ENCODE data around the gene NCKAP5.

Gene NCKAP5

DNA sequence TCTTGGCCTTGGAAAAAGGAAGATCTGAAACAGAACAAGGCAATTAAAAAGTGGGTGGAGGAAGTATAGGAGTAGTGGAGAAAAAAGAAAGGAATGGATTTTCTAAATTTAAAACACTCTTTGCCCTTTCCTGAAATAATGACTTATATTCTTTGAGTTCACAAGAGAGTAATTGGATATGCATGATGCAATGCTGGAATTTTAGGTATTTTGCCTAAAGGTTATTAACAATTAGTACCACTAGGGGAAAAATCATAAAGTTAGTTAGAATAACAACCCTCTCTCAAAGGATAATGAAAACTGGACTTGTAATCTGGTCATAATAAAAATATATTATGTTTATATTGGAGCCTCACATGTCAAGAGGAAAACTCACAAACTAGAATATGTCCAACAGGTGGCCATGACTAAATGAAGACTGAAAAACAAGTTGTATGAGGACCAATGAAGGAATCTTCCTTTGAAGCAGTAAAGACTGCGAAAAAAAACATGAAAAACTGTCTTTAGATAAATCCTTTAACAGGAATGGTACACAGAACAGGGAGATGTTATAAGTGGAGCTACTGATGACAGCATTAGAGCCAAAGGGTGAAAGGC is 281.8 kb downstream of the NCKAP5 start:
- TF ChIP-seq, protein P1, sequence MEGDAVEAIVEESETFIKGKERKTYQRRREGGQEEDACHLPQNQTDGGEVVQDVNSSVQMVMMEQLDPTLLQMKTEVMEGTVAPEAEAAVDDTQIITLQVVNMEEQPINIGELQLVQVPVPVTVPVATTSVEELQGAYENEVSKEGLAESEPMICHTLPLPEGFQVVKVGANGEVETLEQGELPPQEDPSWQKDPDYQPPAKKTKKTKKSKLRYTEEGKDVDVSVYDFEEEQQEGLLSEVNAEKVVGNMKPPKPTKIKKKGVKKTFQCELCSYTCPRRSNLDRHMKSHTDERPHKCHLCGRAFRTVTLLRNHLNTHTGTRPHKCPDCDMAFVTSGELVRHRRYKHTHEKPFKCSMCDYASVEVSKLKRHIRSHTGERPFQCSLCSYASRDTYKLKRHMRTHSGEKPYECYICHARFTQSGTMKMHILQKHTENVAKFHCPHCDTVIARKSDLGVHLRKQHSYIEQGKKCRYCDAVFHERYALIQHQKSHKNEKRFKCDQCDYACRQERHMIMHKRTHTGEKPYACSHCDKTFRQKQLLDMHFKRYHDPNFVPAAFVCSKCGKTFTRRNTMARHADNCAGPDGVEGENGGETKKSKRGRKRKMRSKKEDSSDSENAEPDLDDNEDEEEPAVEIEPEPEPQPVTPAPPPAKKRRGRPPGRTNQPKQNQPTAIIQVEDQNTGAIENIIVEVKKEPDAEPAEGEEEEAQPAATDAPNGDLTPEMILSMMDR (IDR thresholded peaks at IDR 0.05; ENCODE audit: control insufficient read depth, insufficient read depth, low read depth, low read length, missing control alignments): peak; percentile 18
- H3K4me3 ChIP-seq (ENCODE audit: control insufficient read depth, low read depth, low read length): no peak overlapping the region
- peak; percentile 77 for DNase-seq (ENCODE audit: low read depth)

DNA sequence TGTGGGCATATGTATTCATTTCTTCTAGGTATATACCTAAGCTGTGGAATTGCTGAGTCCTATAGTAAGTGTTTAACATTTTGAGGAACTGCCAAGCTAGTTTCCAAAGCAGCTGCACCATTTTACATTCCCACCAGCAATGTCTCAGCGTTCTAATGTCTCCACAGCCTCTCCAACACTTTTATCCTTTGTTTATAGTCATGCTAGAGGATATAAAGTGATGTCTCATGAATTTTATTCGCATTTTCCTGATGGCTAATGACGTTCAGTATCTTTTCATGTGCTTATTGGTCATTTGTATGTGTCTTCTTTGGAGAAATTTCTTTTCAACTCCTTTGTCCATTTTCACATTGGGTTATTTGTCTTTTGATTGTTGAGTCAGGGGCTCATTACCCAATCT is 295.2 kb downstream of the NCKAP5 start:
- no peak for DNase-seq (ENCODE audit: low read depth)
- TF ChIP-seq, protein P1 (IDR thresholded peaks at IDR 0.05; ENCODE audit: control insufficient read depth, insufficient read depth, low read depth, low read length, missing control alignments): no peak

DNA sequence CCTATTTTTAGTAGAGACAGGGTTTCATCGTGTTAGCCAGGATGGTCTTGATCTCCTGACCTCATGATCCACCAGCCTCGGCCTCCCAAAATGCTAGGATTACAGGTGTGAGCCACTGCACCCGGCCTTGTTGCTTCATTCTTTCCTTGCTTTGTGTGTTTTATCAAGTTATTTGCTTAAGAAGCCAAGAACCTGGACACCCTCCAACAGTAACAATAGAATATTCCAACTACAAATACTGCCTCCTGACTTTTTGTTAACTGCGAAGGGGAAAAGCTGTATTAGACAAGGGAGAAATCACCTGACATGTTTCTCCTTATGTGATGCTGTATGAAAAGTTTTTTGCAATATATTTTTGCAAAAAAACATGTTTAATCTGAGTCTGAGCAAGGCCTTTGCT is 297.2 kb downstream of the NCKAP5 start:
- no peak for DNase-seq (ENCODE audit: low read depth)
- no peak overlapping the region for H3K4me3 ChIP-seq (ENCODE audit: control insufficient read depth, low read depth, low read length)
- TF ChIP-seq, protein P1 (IDR thresholded peaks at IDR 0.05; ENCODE audit: control insufficient read depth, insufficient read depth, low read depth, low read length, missing control alignments): no peak

More for the DNA sequence above, 295.2 kb downstream of the NCKAP5 start:
- H3K4me3 ChIP-seq (ENCODE audit: control insufficient read depth, low read depth, low read length): no peak overlapping the region

DNA sequence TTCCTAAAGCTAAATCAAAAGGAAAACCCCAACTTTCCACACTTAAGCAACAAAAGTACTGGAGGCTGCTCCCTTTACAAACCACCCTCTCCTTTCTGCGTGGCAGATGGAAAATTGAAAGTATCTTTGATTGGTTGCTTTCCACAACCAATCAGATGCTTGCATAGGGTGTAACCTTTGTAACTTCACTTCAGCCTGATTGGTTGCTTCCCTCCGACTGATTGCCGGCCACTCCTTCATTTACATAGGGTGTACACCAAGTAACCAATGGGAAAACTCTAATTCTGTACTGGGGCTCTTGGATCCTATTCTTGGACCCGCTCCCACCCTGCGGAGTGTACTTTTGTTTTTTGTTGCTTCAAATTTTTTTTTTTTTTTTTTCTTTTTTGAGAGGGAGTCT is 297.7 kb downstream of the NCKAP5 start:
- TF ChIP-seq, protein P1 (IDR thresholded peaks at IDR 0.05; ENCODE audit: control insufficient read depth, insufficient read depth, low read depth, low read length, missing control alignments): no peak
- H3K4me3 ChIP-seq (ENCODE audit: control insufficient read depth, low read depth, low read length): no peak overlapping the region
- DNase-seq (ENCODE audit: low read depth): no peak

DNA sequence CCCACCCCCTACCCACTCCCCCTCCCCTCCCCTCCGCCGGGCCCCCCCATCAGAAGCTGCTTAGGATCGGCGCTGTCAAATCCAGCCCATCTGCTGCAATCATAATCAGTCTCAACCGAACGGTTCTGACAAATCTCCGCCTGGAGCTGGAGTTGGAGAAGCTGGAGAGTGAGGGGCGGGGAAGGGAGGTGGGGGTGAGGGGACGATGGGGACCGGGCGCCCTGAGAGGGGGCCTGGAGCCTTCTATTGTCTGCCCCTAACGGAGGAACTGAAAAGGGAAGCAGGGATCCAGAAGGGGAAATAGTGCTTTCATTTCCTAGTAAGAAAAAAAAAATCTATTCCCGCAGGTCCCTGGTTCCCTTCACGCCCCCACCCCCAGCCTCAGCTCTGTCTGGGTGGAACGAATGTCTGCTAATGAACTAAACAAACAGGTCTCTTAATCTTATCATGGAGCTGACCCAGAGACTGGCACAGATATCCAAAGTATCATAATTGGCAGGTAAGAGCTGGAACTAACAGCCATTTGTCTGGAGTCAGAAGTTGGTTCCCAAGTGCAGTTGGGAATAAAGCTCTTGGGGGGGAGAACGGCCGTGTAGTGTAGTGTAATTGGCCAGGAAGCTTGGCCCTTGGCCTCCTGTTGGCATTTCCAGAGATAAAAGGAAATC is 301.2 kb downstream of the NCKAP5 start:
- peak overlapping the region; percentile 66 for H3K4me3 ChIP-seq (ENCODE audit: control insufficient read depth, low read depth, low read length)
- DNase-seq (ENCODE audit: low read depth): no peak
- TF ChIP-seq, protein P1 (IDR thresholded peaks at IDR 0.05; ENCODE audit: control insufficient read depth, insufficient read depth, low read depth, low read length, missing control alignments): no peak

DNA sequence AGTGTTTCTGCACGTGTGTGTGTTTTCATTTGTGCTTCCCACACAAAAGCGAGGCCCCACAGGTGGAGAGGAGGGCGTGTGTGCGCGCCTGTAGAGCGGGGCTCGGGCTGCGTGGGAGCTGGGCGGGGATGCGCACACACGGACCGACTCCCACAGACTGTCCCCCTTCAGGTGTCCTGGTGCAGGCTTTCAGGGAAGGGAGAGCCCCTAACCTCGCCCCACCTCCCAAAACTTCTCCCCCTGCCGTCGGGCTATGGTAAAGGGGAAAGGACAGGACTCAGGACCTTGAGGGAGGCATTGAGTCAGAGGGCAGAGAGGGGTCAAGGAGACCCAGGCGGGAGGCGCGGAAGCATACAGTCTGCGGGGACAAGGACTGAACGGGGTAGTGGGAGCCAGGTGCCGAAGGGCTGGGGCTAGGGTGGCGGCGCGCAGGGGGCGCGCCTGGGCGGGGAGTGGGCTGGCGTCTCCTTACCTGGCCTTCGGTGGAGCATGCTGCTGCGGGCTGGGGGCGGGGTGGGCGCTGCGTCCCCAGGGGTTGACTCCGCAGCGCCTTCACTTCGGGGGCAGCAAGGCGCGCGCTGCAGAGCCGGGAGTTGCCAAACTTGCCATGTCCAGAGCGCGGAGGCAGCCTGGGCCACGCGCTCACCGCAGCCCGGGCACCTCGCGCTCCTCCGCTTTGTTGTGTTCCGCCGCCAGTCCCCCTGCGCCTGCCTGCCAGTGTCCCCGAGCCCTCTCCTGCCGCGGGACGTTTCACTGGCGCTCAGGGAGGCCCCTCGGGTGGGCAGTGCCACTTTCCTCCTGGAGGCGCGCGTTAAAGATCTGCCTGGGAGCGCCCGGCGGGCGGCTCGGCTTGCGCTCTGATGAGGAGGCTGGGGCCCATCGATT is 302.0 kb downstream of the NCKAP5 start:
- TF ChIP-seq, protein P1 (IDR thresholded peaks at IDR 0.05; ENCODE audit: control insufficient read depth, insufficient read depth, low read depth, low read length, missing control alignments): peak; percentile 17
- no peak for DNase-seq (ENCODE audit: low read depth)
- peak overlapping the region; percentile 66 for H3K4me3 ChIP-seq (ENCODE audit: control insufficient read depth, low read depth, low read length)
